Measurements from ENCODE around the gene WDFY3.
"Not testable (repeated sequence)": the region's sequence is repeated elsewhere in the genome, so short reads cannot be mapped to it uniquely, and the experiment has no call there.

The WDFY3 gene

GRCh38 chr4:84809946-84810345 lies 156.5 kb downstream of the WDFY3 start:
- TF ChIP-seq, protein P1, sequence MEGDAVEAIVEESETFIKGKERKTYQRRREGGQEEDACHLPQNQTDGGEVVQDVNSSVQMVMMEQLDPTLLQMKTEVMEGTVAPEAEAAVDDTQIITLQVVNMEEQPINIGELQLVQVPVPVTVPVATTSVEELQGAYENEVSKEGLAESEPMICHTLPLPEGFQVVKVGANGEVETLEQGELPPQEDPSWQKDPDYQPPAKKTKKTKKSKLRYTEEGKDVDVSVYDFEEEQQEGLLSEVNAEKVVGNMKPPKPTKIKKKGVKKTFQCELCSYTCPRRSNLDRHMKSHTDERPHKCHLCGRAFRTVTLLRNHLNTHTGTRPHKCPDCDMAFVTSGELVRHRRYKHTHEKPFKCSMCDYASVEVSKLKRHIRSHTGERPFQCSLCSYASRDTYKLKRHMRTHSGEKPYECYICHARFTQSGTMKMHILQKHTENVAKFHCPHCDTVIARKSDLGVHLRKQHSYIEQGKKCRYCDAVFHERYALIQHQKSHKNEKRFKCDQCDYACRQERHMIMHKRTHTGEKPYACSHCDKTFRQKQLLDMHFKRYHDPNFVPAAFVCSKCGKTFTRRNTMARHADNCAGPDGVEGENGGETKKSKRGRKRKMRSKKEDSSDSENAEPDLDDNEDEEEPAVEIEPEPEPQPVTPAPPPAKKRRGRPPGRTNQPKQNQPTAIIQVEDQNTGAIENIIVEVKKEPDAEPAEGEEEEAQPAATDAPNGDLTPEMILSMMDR (conservative IDR thresholded peaks at IDR 0.05): no peak
- H3K27ac ChIP-seq: no peak overlapping the region; the same call in 1 of the 2 replicates

GRCh38 chr4:84808332-84808731 lies 158.2 kb downstream of the WDFY3 start:
- TF ChIP-seq, protein P1 (conservative IDR thresholded peaks at IDR 0.05): no peak
- peak overlapping the region; percentile 15 for H3K27ac ChIP-seq

- H3K27ac ChIP-seq: not testable (repeated sequence)
These were observed 159.9 kb downstream of the WDFY3 start for GRCh38 chr4:84806541-84806940.

- TF ChIP-seq, protein P1 (conservative IDR thresholded peaks at IDR 0.05): no peak
- no peak overlapping the region for H3K27ac ChIP-seq
These were observed 162.4 kb downstream of the WDFY3 start for GRCh38 chr4:84804136-84804535.

- TF ChIP-seq, protein P1 (conservative IDR thresholded peaks at IDR 0.05): no peak
- no peak overlapping the region for H3K27ac ChIP-seq
These were observed 162.8 kb downstream of the WDFY3 start for GRCh38 chr4:84803720-84804119.

DNA sequence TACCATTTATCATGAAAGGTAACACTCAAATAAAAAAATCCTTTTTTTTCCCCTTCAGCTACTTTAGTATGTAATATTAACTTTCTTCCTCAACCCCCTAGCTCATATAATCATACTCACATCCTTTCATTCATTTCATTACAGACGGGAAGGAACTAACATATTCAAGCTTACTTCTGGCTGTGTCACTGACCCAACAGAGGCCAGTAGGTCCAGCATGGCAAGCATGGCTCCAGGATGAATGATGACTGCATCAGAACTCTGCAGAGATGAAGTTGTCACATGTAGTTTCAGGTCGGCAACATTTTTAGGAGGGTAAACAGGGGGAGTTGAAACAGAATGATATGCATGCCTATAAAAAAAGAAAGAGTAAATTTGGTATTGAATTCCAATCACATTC lies 163.4 kb downstream of the WDFY3 start:
- TF ChIP-seq, protein P1 (conservative IDR thresholded peaks at IDR 0.05): no peak

GRCh38 chr4:84800256-84800655 lies 166.2 kb downstream of the WDFY3 start:
- H3K27ac ChIP-seq: no peak overlapping the region
- TF ChIP-seq, protein P1 (conservative IDR thresholded peaks at IDR 0.05): no peak

More for the DNA sequence above, 163.4 kb downstream of the WDFY3 start:
- H3K27ac ChIP-seq: no peak overlapping the region

DNA sequence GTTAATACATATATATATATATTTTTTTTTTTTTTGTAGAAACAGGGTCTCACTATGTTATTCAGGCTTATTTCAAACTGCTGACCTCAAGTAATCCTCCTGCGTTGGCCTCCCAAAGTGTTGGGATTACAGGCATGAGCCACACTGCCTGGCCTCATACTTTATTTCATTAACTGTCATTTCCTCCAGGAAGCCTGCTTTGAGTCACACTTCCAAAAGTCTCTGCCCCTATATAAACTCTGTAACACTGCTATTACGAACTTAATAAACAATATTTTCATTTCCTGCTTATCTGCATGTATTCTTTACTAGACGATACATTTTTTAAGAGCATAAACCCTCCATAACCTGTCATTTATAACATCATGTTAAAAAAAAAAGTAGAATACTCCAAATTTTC lies 167.2 kb downstream of the WDFY3 start:
- TF ChIP-seq, protein P1 (conservative IDR thresholded peaks at IDR 0.05): no peak
- no peak overlapping the region for H3K27ac ChIP-seq
